ENCODE results near the gene GAS7.

GAS7 gene

DNA sequence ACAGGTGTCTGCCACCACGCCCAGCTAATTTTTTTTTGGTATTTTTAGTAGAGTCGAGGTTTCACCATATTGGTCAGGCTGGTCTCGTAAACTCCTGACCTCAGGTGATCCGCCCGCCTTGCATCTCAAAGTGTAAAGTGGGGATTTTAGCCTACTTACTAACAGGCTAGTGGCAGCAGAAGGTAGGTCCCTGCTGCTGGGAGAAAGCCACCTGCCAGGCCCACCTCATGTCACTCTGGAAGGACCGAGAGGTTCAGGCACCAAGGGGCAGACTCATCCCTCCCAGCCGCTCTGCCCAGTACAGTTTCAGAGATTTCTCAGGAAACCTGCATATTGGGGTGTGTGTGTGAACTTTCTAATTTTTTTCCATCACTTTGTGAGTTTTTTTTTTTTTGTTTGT lies 291.3 kb downstream of the GAS7 start:
- DNase-seq, result no peak

- DNase-seq, result no peak
Observed at GRCh38 chr17:9906616-9907015, 291.8 kb downstream of the GAS7 start.

DNA sequence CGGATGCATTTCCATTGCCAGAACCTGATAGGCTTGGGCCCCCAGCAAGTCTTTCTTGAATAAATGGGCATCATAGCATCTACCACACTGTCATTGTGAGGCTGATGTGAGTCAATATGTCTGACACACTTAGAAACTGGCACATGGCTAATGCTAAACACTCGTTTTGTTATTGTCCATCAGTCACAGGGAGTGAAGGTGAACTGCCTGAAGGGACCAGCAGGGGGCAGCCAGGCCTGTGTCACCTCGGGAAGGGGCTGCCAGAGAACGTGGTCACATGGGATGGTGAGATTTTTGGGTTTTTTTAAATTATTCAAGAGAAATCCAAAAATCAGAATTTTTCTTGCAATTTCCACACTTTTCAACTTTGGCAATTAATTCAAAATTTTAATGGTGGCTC lies 292.5 kb downstream of the GAS7 start:
- DNase-seq, result peak; percentile 41

DNA sequence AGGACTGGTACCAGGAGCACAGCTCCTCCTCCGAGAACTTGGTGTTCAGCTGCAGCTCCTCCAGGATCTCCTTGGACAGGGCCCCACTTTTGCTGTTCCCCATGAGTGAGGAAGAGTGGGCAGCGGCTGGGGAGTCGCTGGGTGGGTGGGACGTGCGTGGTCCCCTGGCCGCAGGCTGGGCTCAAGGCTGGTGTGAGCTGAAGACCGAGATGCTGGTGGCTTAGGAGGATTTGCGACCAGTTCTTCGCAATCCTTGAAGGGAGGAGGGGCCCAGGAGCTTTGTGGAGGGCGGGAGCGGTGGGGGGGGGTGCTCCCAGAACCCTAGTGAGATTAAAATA lies 293.4 kb downstream of the GAS7 start, which contains the start of gene RCVRN:
Gene RCVRN, minus strand, starts transcription at position 194 of the 338 bp plus-strand sequence. Its CDS starts 91 bp downstream, at position 103.
- no peak for DNase-seq

DNA sequence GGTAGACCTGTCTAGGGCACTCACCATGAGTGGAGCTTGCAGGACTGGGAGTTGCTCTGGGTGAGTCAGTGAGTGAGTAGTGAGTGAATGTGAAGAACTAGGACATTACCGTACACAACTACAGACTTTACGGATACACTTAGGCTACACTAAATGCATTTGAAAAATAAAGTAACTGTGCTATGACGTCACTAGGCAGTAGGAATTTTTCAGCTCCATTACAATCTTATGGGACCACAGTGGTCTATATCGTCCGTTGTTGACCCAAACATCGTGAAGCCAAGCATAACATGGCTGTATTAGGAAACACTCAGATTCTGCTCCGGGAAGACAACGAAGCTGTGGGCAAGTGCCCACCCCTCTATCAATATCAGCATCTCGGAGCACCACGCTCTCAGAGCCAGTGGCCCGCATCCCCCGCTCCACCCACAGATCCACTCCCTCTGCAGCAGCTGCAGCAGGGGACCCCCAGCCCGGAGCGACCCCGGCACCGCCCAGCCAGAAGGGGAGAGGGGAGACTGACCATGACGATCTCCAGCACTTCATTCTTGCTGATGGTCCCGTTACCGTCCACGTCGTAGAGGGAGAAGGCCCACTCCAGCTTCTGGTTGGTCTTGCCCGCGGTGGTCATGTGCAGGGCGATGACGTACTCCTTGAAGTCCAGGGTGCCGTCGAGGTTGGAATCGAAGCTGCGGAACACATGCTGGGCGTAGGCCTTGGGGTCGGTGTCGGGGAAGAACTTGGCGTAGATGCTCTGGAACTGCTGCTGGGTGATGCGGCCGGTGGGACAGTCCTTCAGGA lies 293.9 kb downstream of the GAS7 start:
- no peak for DNase-seq

DNA sequence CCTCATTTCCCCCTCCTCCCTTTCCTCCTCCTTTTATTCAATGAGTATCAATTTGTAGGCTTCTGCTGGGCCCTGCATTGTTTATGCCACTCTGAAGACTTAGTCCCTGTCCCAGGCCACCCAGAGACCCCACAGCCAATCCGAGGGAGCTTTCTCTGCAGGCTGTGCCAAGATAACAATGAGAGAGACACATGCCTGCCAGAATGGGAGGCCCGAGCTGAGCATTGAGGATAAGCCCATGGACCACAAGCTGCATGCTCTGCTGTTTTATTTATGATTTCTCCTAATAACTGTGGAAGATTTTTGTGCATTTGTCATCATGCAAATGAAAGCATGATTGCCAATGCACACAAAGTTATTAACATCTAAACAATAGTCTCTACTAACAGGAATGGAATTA lies 296.3 kb downstream of the GAS7 start:
- DNase-seq, result no peak

GRCh38 chr17:9900784-9901183 lies 297.6 kb downstream of the GAS7 start:
- DNase-seq, result no peak

DNA sequence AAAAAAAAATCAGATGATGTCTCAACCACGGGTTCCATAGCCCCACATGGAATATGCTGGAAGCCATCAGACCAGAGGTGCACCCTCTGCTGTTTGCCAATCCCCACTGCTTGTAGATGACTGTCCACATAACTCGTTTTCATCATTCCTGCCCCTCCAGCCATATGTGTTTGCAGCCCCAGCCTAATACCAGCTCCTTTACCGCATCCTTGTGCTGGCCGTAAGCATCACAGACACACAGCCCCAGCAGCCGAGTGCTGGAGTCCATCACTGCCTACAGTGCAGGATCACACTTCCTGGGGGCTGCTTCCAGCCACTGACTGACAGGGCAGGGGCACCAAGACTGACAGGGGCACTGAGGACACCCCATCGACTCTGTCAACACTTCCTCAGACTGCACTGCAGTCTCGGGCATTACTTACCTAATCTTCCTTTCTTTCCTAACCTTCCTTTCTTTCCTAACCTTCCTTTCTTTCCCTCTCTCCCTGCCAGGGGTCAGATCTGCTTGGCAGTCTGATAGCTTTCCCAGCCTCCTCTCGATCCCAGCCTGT lies 298.3 kb downstream of the GAS7 start:
- DNase-seq, result no peak

GRCh38 chr17:9899280-9900043 lies 298.9 kb downstream of the GAS7 start:
- DNase-seq, result no peak

DNA sequence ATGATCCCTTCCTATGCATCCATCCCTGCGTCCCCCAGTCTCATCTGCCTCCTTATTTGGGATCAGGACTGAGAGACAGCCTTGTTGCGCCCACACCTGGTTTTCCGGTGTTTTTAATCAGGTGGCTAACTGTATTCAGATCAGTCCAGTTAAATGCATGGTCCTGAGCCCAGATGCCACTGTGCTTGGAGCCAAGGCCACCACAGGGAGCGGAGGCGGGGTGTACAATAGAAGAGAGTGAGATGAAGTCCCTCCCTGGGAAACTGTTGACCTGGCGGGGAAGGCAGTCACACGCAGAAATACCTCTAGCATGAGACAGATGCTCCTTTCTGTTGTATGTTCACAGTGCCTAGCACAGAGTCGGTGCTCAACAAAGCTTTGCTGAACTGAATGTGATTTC lies 299.6 kb downstream of the GAS7 start:
- DNase-seq, result no peak

DNA sequence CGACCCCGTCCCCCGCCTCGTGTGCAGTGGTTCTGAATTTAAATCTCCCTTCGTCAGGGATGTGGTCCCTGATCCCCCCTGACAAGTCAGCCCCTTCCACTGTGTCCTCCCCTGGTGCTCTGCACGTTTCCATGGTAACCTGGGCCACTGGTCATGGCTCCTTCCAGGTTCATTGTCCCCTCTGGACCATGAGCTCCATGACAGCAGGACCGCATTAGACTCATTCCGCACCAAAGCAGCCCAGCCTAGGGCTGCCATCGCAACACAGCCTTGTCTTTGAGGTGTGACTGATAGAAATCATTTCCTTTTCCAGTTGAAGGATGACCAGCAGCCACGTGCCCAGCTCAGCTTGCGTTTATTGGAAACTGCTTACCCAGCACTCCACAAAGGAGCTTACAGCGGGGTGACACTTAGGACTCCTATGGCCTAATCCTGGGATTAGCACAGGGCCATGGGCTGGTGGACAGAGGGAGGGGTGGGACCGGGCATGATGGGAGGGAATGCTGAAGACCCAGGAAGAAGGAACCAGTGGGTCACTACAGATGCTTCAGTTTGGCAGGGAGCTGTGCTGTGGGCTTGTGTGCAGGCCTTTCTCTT lies 300.9 kb downstream of the GAS7 start:
- no peak for DNase-seq

- DNase-seq, result no peak
Observed at GRCh38 chr17:9895923-9896322, 302.5 kb downstream of the GAS7 start.

DNA sequence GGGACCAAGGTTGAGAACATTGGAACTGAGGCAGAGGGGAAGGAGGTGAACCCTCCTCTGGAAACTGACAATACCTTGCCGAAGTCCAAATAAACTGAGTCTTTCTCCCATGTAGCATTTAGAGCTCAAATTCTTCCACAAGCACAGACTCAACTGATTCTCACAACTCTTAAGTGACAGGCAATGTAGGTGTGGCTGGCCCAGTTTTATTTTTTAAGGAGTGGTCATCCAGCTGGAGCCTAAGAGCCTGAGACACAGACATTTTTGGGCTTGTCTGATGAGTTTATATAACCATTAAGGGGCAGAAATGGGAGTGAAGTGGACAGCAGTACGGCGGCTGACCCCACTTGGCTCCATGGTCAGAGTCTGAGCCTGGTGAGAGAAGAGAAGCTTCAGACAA lies 304.2 kb downstream of the GAS7 start:
- DNase-seq, result no peak

GRCh38 chr17:9893411-9894012 lies 304.9 kb downstream of the GAS7 start:
- DNase-seq, result no peak

DNA sequence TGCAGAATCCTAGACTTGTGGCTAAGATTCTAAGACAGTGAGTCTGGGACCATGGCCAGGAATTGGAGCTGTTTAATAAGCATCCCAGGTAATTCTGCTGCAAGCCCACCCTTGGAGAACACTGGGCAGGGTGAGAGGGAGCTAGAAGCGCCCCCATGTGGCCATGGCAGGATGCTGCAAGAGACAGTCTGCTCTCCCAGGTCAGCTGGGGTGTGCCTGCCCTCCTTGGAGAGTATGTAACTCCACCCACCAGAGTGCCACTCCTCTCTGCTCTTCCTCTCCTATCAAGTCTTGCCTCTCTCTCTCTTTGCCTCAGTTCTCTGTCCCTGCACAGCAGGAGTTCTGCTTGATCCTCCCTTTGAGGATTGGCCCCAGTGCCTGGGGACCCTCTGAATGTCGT lies 308.3 kb downstream of the GAS7 start:
- DNase-seq, result peak; percentile 42

GRCh38 chr17:9887508-9887907 lies 310.9 kb downstream of the GAS7 start:
- no peak for DNase-seq

GRCh38 chr17:9886141-9886930 lies 312.1 kb downstream of the GAS7 start:
- DNase-seq, result no peak

DNA sequence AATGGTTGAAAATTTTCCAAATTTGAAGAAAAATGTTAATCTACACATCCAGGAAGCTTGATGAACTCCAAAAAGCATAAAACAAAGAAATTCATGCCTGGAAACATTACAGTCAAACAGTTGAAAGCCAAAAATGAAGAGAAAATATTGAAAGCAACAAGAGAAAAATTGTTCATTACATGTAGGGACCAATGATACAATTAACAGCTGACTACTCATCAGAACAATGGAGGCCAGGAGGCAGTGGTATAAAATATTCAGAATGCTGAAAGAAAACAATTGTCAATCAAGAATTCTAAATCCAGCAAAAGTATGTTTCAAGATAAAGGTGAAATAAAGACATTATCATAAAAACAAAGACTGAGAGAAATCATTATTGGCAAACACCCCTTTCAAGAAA lies 315.0 kb downstream of the GAS7 start:
- DNase-seq, result no peak

GRCh38 chr17:9880582-9880999 lies 317.8 kb downstream of the GAS7 start:
- DNase-seq, result no peak

- no peak for DNase-seq
Observed at GRCh38 chr17:9878786-9879525, 319.4 kb downstream of the GAS7 start.

DNA sequence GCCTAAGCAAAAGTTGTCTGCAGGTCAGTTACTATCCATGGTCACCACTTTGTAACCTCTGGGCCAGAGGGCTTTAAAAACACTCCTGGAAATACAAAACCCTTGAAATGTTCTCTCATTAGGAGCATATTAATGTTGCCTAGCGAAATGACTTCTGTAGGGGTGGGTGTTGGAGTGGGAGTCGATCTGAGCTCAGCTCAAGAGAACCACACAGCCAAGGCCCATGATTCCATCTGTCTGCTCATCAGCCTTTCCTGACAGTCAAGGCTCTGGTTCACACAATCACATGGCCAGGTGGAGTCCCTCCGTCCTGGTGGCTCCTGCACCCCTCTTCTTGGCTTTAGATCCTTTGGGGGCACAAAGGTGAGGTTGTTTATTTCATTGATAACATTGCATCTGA lies 320.1 kb downstream of the GAS7 start:
- DNase-seq, result no peak

DNA sequence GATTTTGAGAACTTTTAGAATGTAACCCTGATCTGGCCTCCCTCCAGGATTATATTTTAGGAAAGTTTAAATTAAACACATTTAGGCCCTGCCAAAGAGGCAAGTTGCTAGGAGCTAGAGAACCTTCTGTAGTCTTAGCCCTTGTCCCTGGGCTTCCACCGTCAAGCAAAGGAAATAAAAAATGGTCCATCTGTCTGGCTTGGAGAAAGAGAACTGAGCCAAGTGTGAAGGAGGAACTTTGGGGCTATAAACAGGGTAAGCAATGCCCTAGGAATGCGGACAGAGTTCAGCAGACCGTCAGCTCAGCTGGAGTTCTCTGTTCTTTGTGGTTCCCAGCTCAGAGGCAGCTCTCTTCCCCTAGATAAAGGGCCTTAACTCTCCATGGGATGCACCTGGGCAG lies 323.0 kb downstream of the GAS7 start:
- DNase-seq, result no peak

Measured in activated CD4-positive, alpha-beta T cell treated with anti-CD3 and anti-CD28 coated beads, Interleukin-2, Interleukin-6, amounts not matched to agents 100 ng/mL and 50 ng/mL, durations not matched to agents 16 hours and 8 hours (primary cell).